K562 (cell line): ENCODE measurements around the gene FMNL1. TPM values are rescaled to one million over a fixed set of nuclear protein-coding genes. Genes with fewer than 3 reads are reported as not detected.

Experiments used
- ATF3 ChIP-seq, 2 experiments: fragments of 450-650 bp in 1 of 2; sonication (generic) in 1 of 2; formaldehyde crosslinking in 1 of 2; IDR thresholded peaks in 1 of 2; conservative IDR thresholded peaks in 1 of 2; 2 replicates each; pipeline versions ENCODE4 v1.6.1 to v1.8.1; 2016 to 2023; ENCODE audit warnings: mild to moderate bottlenecking in 2 of 2, moderate library complexity in 2 of 2, inconsistent platforms in 1 of 2, missing genetic modification reagents in 1 of 2
- CHD7 ChIP-seq: fragments of 200-600 bp; sonication (generic); IDR thresholded peaks from one replicate; pipeline ENCODE4 v1.6.1; 2012; ENCODE audit warnings: mild to moderate bottlenecking, low read depth, low read length, inconsistent platforms
- COPS2 ChIP-seq: fragments of 450-650 bp; conservative IDR thresholded peaks from 2 replicates; pipeline ENCODE4 v1.6.1; 2016; ENCODE audit warnings: mild to moderate bottlenecking, moderate library complexity
- ESRRA ChIP-seq: fragments of 450-650 bp; IDR thresholded peaks from 2 replicates; pipeline ENCODE4 v1.6.1; 2014; ENCODE audit warnings: low read depth, mild to moderate bottlenecking, moderate library complexity, borderline replicate concordance
- HCFC1 ChIP-seq: IDR thresholded peaks from 2 replicates; pipeline ENCODE4 v1.6.1; 2012; ENCODE audit warnings: low read depth, low read length, improper control_type of control experiment
- HNRNPH1 ChIP-seq: fragments of 200-400 bp; formaldehyde crosslinking; optimal IDR thresholded peaks from 2 replicates; pipeline ENCODE3; 2017; ENCODE audit warnings: low read depth, mild to moderate bottlenecking, low read length, moderate library complexity
- HSF4 ChIP-seq: fragments of 250-450 bp; sonication (Bioruptor Pico); IDR thresholded peaks from 2 replicates; pipeline ENCODE4 v2.1.2; 2022; ENCODE audit warnings: mild to moderate bottlenecking, moderate library complexity, borderline replicate concordance
- SMAD4 ChIP-seq: fragments of 250-450 bp; sonication (Bioruptor Pico); conservative IDR thresholded peaks from 2 replicates; pipeline ENCODE4 v1.8.0; 2021; ENCODE audit warnings: inconsistent platforms, mild to moderate bottlenecking, moderate library complexity
- SMC3 ChIP-seq: conservative IDR thresholded peaks from 2 replicates; pipeline ENCODE4 v1.6.1; 2011; ENCODE audit warnings: low read depth, low read length, improper control_type of control experiment; ENCODE audit not compliant: insufficient read depth
- TFE3 ChIP-seq: fragments of 450-650 bp; formaldehyde crosslinking; IDR thresholded peaks from 2 replicates; pipeline ENCODE4 v1.4.0; 2020; ENCODE audit warnings: mild to moderate bottlenecking, mixed read lengths
- ZBTB43 ChIP-seq: sonication (generic); formaldehyde crosslinking; IDR thresholded peaks from 2 replicates; pipeline ENCODE4 v1.8.0; 2023; ENCODE audit warnings: mild to moderate bottlenecking, missing genetic modification reagents
- ZNF134 ChIP-seq: fragments of 250-450 bp; sonication (Bioruptor Pico); conservative IDR thresholded peaks from 2 replicates; pipeline ENCODE4 v1.4.0; 2020
- polyA plus RNA-seq, 8 experiments: library from polyadenylated mRNA; depleted of rRNA in 4 of 8; stranded (reverse) in 5 of 8; unstranded in 3 of 8; fragments of >200 nt; fragmentation: Nextera tagmentation in 2 of 8; fragmentation: Illumina TruSeq in 1 of 8; extraction: Ambion mirVana in 2 of 8; extraction: Trizol in 1 of 8; gene quantifications; 2 replicates each; pipeline versions ENCODE4 v1.2.1 to v1.2.3, GENCODE V29; 2011 to 2014; ENCODE audit warnings: inconsistent platforms in 1 of 8, missing spikeins in 1 of 8
- total RNA-seq, 7 experiments: library from RNA; depleted of rRNA in 6 of 7; stranded (reverse); fragments of >200 nt in 6 of 7; fragmentation: Illumina TruSeq in 2 of 7; extraction: Trizol in 2 of 7; gene quantifications; 2 replicates each; pipeline versions ENCODE4 v1.2.1 to v1.2.3, GENCODE V29; 2011 to 2021; ENCODE audit warnings: low replicate concordance in 1 of 7

FMNL1 gene
- total and polyA plus RNA-seq, 9 of the 15 experiments (the other 6 are each of a cell fraction or from before 2014, with no cell fraction given) = 0.70 to 36.6 (median 7.7) TPM

GRCh38 chr17:45270828-45271418 is 49.2 kb downstream of the FMNL1 start (continued):
- no peak for TF ChIP-seq CHD7
- no peak for TF ChIP-seq TFE3 (CRISPR knock-in tag)
- 0 out of 2 replicates have a peak, but pooled peaks have one; percentile 21 for TF ChIP-seq ESRRA
- 0 out of 2 replicates have a peak, but pooled peaks have one; percentile 29 for TF ChIP-seq HCFC1
- TF ChIP-seq SMC3 = peak; percentile 61
- no peak for TF ChIP-seq HNRNPH1
- no peak for TF ChIP-seq ATF3 (IDR thresholded peaks at IDR 0.05)
- no peak for TF ChIP-seq ATF3 (CRISPR knock-in tag; conservative IDR thresholded peaks at IDR 0.05)
- TF ChIP-seq ZBTB43 (CRISPR knock-in tag) = no peak
- TF ChIP-seq HSF4 (CRISPR knock-in tag) = no peak
- TF ChIP-seq SMAD4 (CRISPR knock-in tag) = no peak
- no peak for TF ChIP-seq ZNF134
- no peak for TF ChIP-seq COPS2
